SK-N-SH treated with all-trans-retinoic acid at 6 μM for 48 hours (cell line): ENCODE measurements around the gene GYG1.

Experiments
- ARNTL ChIP-seq: fragments of 450-650 bp; formaldehyde crosslinking; IDR thresholded peaks from 2 replicates; pipeline ENCODE4 v1.5.0; 2020; ENCODE audit warnings: low read depth, mild to moderate bottlenecking, moderate library complexity, borderline replicate concordance
- BACH2 ChIP-seq: fragments of 250-450 bp; sonication (Bioruptor Pico); IDR thresholded peaks from 2 replicates; pipeline ENCODE4 v1.9.0; 2021; ENCODE audit warnings: mild to moderate bottlenecking, borderline replicate concordance
- GLIS3 ChIP-seq: fragments of 250-450 bp; sonication (Bioruptor Pico); IDR thresholded peaks from 2 replicates; pipeline ENCODE4 v1.5.0; 2020; ENCODE audit warnings: mild to moderate bottlenecking, moderate library complexity
- ISL1 ChIP-seq: fragments of 250-450 bp; sonication (Bioruptor Pico); IDR thresholded peaks from 2 replicates; pipeline ENCODE4 v2.1.2; 2022; ENCODE audit warnings: mild to moderate bottlenecking, moderate library complexity
- PPARA ChIP-seq: fragments of 250-450 bp; sonication (Bioruptor Pico); IDR thresholded peaks from 2 replicates; pipeline ENCODE4 v1.5.0; 2020; ENCODE audit warnings: mild to moderate bottlenecking, borderline replicate concordance
- RARB ChIP-seq: fragments of 250-450 bp; sonication (Bioruptor Pico); IDR thresholded peaks from 2 replicates; pipeline ENCODE4 v1.8.0; 2021; ENCODE audit warnings: mild to moderate bottlenecking, moderate library complexity
- ZC3H10 ChIP-seq: fragments of 250-450 bp; sonication (Bioruptor Pico); IDR thresholded peaks from 2 replicates; pipeline ENCODE4 v1.5.1; 2021; ENCODE audit warnings: mild to moderate bottlenecking, moderate library complexity
- ZFP3 ChIP-seq: fragments of 250-450 bp; sonication (Bioruptor Pico); IDR thresholded peaks from 2 replicates; pipeline ENCODE4 v1.5.0; 2020; ENCODE audit warnings: mild to moderate bottlenecking, moderate library complexity
- ZFP30 ChIP-seq: fragments of 450-650 bp; formaldehyde crosslinking; IDR thresholded peaks from 2 replicates; pipeline ENCODE4 v1.5.0; 2022; ENCODE audit warnings: mild to moderate bottlenecking, moderate library complexity
- ZNF565 ChIP-seq: fragments of 450-650 bp; formaldehyde crosslinking; conservative IDR thresholded peaks from 2 replicates; pipeline ENCODE4 v1.5.0; 2020; ENCODE audit warnings: low read depth, mild to moderate bottlenecking, moderate library complexity
- ZNF8 ChIP-seq: fragments of 450-650 bp; formaldehyde crosslinking; IDR thresholded peaks from 2 replicates; pipeline ENCODE4 v1.5.0; 2020; ENCODE audit warnings: mild to moderate bottlenecking, moderate library complexity
- TF ChIP-seq, protein P1 (sequence below): fragments of 250-450 bp; sonication (Bioruptor Pico); IDR thresholded peaks from 2 replicates; pipeline ENCODE4 v1.5.1; 2020; ENCODE audit warnings: low read depth, mild to moderate bottlenecking, moderate library complexity
- TF ChIP-seq, protein P2 (sequence below): fragments of 250-450 bp; sonication (Bioruptor Pico); IDR thresholded peaks from 2 replicates; pipeline ENCODE4 v1.8.0; 2020; ENCODE audit warnings: mild to moderate bottlenecking, moderate library complexity, borderline replicate concordance

DNA sequence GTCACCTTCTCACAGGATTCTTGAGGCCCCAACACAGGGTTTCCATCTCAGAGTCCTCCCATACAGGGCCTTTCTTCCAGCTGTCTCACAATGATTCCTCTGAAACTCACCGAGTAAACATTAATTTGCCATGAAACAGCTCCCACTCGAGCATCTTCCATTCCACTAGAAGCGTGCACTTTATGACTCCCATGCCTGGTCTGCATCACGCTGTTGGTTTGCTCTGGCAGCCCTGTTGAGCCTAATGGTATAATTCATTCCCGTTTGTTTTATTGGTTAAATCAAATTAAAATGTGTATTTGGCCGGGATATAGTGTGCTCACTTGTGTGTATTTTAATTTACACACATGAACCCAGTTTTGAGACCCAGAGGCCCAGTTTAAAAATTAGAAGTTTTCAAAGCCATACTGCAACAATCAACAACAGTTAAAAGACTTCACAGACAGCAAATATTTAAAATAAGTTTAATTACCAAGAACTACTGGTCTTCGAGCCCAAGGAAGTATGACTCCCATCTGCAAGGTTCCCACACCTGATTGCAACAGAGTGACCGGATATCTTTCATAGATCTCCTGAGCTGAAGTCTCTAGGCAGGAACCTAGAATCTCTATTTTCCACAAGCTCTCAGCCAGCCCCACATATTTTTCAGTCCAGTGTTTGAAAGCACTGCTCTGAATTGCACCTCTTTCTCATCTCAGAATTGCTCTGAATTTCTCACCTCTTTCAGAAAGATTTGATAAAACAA lies 42.3 kb upstream of the GYG1 start:
- no peak for TF ChIP-seq ISL1 (CRISPR knock-in tag)
- no peak for TF ChIP-seq ZNF8 (CRISPR knock-in tag)
- TF ChIP-seq, protein P1, sequence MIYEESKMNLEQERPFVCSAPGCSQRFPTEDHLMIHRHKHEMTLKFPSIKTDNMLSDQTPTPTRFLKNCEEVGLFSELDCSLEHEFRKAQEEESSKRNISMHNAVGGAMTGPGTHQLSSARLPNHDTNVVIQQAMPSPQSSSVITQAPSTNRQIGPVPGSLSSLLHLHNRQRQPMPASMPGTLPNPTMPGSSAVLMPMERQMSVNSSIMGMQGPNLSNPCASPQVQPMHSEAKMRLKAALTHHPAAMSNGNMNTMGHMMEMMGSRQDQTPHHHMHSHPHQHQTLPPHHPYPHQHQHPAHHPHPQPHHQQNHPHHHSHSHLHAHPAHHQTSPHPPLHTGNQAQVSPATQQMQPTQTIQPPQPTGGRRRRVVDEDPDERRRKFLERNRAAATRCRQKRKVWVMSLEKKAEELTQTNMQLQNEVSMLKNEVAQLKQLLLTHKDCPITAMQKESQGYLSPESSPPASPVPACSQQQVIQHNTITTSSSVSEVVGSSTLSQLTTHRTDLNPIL, result no peak
- no peak for TF ChIP-seq GLIS3
- TF ChIP-seq ZFP30 (CRISPR knock-in tag), result no peak
- TF ChIP-seq ZFP3, result no peak
- TF ChIP-seq ARNTL (CRISPR knock-in tag), result no peak
- TF ChIP-seq, protein P2, sequence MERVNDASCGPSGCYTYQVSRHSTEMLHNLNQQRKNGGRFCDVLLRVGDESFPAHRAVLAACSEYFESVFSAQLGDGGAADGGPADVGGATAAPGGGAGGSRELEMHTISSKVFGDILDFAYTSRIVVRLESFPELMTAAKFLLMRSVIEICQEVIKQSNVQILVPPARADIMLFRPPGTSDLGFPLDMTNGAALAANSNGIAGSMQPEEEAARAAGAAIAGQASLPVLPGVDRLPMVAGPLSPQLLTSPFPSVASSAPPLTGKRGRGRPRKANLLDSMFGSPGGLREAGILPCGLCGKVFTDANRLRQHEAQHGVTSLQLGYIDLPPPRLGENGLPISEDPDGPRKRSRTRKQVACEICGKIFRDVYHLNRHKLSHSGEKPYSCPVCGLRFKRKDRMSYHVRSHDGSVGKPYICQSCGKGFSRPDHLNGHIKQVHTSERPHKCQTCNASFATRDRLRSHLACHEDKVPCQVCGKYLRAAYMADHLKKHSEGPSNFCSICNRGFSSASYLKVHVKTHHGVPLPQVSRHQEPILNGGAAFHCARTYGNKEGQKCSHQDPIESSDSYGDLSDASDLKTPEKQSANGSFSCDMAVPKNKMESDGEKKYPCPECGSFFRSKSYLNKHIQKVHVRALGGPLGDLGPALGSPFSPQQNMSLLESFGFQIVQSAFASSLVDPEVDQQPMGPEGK (CRISPR knock-in tag), result no peak
- TF ChIP-seq ZC3H10, result no peak
- TF ChIP-seq RARB (CRISPR knock-in tag), result no peak
- TF ChIP-seq ZNF565, result no peak
- no peak for TF ChIP-seq BACH2 (CRISPR knock-in tag)
- no peak for TF ChIP-seq PPARA (CRISPR knock-in tag)
